Hair follicular keratinocyte (primary cell): ENCODE results near the gene LGALS12. TPM values are rescaled to one million over a fixed set of nuclear protein-coding genes. Genes with fewer than 3 reads are reported as not detected.

ENCODE experiments used
- total RNA-seq: library from RNA; depleted of rRNA; stranded (reverse); fragments of >200 nt; gene quantifications from 2 replicates; pipeline ENCODE4 v1.2.3, GENCODE V29; 2015

LGALS12 gene, protein sequence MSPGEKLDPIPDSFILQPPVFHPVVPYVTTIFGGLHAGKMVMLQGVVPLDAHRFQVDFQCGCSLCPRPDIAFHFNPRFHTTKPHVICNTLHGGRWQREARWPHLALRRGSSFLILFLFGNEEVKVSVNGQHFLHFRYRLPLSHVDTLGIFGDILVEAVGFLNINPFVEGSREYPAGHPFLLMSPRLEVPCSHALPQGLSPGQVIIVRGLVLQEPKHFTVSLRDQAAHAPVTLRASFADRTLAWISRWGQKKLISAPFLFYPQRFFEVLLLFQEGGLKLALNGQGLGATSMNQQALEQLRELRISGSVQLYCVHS
- total RNA-seq, result not detected in 2 replicates

DNA sequence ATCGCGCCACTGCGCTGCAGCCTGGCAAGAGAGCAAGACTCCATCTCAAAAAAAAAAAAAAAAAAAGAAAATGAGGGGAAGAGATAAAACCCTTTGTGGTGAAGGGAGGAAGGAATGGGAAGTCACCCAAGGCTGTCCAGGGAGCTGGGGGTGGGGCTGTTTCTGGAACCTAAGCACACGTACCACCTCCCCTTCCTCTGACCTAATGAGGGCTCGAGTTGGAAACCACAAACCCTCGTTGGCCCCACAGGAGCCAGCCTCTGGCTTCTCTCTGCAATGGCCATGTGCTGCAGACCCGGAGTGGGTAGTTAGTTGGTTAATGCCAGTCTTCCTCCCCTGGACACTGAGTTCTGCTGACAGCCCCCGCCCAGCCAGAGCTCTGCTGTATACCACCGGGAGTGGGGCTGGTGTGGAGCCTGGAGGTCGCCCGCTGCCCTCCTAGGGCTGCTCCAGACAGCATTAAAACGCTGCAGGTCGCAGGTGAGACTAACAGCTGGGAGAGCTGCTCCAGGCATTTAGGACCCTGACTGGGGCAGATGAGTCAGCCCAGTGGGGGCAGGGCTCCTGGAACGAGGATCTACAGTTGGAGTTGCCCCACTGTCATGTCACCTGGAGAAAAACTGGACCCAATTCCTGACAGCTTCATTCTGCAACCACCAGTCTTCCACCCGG is at the start of gene LGALS12:
TSS of gene LGALS12 (plus strand) at position 228 of the 672 bp plus-strand sequence. CDS start at position 603, 375 bp downstream.

DNA sequence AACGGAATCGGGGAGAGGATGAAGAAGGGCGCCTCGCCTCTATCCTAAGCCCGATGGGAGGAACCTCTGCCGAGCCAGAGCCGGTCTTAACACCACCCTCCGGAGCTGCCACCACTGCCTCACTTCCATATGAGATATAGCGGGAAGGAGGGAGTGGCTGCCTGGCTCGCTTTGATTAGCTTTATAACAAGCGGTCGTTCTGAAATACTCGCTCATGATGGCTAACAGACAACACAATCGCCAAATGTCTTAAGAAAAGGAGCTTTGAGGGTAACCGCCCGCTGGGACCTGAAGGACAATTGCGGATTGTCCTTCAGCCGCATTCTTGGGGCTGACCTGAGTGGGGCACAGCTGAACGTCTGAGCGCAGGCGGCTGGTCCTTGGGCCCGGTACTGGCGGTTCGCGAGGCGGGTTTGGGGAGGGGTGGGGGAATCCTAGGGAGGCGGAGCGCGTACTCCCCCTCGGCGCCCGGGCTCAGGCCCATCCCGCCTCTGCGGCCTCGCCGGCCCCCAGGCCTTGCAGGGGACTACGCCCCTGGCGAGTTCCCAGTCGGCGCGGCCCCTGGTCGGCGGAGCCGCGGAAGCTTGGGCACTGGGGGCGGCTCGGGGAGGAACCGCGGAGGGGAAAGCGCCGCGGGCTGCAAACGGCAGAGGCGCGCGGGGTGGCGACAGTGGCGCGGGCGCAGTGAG is 15.2 kb upstream of the LGALS12 start, which contains the start of gene PLAAT5:
TSS of gene PLAAT5 (minus strand) at position 617 of the 689 bp plus-strand sequence. CDS start at position 484, 133 bp downstream.

DNA sequence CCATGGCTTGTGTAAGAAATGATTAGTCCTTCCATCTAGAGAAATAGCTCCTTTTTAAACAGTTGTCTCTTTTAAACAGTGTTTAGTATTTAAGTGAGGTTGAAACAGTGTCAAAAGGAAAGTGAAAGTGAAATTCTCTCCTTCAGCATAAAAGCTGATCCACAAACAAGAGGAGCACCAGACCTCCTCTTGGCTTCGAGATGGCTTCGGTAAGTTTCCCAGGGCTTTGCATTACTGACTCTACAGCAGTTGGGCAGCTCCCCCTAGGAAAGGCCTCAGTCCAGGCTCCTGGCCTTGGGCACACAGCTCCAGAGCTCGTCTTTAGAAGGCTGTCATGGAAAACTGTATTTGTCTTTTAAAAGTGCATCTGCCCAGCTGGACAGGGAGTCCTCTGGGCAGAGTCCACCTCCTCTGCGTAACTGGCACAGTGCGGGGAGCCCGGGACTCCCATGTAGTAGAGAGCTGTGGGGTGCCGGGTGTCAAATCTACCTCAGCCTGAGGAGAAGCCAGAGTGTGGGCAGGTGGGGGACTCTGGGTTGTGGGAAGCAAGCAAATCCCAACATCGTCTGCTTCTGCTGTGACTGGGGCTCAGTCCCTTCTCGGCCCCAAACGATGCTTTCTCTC is 30.9 kb downstream of the LGALS12 start, which contains the start of gene PLAAT4:
TSS of gene PLAAT4 (plus strand) at position 140 of the 624 bp plus-strand sequence. CDS start at position 201, 61 bp downstream.

DNA sequence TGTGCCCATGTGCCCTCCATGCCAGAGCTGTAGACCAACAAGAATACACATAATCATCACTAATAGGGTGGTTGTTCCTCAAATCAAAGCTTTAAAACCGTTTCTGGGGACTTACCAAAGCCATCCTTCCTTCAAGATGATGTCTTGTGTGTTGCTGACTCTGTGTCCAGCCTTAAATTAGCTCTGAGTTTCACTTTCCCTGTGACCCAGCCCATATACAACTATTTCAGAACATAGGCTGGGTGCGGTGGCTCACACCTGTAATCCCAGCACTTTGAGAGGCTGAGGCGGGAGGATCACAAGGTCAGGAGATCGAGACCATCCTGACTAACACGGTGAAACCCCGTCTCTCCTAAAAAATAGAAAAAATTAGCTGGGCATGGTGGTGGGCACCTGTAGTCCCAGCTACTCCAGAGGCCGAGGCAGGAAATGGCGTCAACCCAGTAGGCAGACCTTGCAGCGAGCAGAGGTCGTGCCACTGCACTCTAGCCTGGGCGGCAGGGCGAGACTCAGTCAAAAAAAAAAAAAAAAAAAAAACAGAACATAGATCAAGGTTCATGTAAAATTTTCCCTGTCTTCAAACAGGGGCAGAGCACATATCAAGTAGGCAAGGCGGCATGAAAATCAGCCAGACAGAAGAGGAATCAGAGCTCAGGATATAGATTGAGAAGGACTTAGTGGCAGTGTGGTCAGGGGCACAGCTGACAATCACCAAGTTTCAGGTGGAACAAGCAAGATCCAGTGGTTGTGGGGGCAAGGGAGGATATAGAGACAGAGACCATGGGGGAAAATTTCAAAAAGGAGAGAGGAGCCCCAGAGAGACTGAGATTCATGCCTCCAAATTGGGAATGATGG is 57.5 kb downstream of the LGALS12 start, which contains the start of gene PLAAT2:
TSS of gene PLAAT2 (minus strand) at position 179 of the 855 bp plus-strand sequence. CDS start at position 124, 55 bp downstream.

Other genes starting within 250 kb of the LGALS12 start
- gene SLC22A9, start 136.3 kb upstream of the LGALS12 start, total RNA-seq, result not detected in 2 replicates
- not detected in 2 replicates for gene PLAAT5, start 14.9 kb upstream of the LGALS12 start, total RNA-seq
- gene PLAAT4, start 30.7 kb downstream of the LGALS12 start, total RNA-seq, result not detected in 2 replicates
- gene PLAAT2, start 57.3 kb downstream of the LGALS12 start, total RNA-seq, result not detected in 2 replicates
- 0.34 TPM in 1 of 2 replicates, not detected in the other for gene PLAAT3, start 108.3 kb downstream of the LGALS12 start, total RNA-seq
- 36.1 and 49.7 TPM in 2 replicates for gene ATL3, start 165.3 kb downstream of the LGALS12 start, total RNA-seq
- 46.2 and 58.2 TPM in 2 replicates for gene RTN3, start 175.4 kb downstream of the LGALS12 start, total RNA-seq